SW480 (cell line): Measurements from ENCODE around the gene DLGAP1.
"Not testable (repeated sequence)": the region's sequence is repeated elsewhere in the genome, so short reads cannot be mapped to it uniquely, and the experiment has no call there.

ENCODE experiments used
- DNase-seq: peaks from one replicate; pipeline ENCODE4 v3.0.0-alpha.2; 2016; ENCODE audit warnings: low spot score

DLGAP1 gene

DNA sequence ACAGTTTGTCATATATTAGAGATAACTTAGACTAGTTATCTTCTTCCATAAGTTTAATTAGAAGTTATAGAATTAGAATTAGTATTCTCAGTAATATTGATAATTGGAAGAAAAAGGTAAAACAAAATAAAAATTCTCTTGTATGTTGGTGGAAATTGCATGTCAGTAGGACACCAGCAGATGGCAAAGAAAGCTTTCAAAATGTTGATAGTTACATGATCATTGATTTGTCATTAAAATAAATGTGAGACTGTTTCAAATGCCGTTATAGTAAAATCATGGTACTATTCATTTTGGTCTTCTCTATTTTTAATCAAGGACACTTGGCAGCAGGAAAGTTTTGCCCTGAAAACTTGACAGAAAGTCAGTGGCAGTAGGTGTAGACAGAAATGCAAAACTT, 734.9 kb downstream of the DLGAP1 start:
- no peak for DNase-seq

DNA sequence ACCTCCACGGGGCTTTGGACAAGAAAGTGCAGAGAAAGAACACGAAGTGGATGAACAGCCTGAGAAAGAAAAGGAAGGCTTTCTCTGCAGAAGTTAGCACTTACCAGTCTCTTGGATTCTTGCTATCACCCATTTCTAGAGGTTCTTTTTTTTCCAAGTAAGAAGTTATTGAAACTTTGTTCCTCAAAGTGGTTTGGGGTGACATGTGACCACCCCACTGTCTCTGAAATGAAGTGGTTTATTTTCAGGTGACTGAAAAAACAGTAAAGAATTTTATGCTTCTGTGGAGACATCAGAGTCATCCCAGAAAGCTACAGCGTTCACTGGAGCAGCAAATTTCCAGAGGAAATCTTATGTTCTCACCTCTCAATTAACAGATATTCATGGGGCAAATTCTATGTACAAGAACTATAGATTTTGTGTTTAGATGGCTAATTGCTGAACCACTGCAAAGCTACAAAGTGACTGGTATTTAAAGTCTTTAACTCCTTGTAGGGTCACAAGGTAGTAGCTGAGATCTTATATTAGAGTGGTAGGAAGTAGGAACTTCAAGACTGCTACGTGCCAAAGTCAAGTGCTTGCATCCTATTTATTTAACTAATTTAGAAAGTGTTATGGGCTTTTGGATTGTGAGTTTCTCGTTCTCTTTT, 737.6 kb downstream of the DLGAP1 start:
- no peak for DNase-seq

DNA sequence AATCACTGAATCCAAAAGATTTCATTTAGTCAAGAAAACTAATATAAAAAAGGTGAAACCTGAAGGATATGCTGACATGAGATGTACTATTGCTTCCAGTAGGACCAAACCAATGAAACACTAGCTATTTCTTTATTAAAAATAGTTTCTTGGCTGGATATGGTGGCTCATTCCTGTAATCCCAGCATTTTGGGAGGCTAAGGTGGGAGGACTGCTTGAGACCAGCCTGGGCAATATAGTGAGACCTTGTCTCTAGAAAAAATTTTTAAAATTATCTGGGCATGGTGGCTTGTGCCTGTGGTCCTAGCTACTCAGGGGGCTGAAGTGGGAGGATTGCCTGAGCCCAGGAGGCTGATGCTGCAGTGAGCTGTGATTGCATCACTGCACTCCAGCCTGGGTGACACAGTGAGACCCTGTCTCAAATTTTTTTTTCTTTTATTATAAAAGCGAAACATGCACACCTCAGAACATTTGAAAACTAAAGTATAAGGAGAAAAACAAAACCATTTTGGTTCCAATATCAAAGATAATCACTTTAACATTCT, 738.9 kb downstream of the DLGAP1 start:
- DNase-seq, result no peak

DNA sequence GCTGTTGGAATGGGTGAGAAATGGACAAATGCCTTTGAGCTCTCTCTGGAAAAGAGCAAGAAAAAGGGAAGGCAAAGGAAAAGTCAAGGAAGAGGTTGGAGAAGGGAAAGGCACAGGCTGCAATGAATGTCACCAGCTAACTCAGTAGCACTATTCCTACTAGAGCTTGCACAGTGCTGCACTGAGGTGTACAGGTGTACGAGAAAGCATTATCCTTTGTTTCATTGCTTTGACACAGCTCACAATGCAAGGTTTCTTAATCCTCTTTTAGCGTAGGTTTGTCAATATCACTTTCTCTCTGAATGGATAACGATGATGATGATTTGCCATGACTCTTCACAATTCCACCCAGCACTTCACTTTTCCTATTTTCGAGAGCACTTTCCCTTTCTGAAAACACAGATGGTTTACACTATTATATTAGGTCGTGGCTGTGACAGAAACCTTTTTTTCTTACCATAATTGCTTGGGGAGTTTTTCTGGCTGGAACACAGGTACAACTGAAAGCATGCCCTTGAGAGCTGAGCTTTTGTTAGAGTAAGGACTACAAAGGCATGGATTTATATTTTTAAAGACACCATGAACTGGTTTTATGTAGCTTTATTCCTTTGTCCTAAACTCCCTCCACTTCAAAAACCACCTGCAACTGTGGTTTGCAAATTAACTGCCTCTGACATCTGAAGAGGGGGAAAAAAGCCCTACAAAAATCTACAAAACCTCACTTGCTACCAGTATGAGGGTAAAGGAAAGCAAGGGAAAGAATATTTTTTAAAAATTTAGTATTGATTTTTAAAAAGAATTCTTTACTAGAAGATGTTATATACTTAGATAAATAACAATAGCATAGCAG, 739.7 kb downstream of the DLGAP1 start:
- no peak for DNase-seq

DNA sequence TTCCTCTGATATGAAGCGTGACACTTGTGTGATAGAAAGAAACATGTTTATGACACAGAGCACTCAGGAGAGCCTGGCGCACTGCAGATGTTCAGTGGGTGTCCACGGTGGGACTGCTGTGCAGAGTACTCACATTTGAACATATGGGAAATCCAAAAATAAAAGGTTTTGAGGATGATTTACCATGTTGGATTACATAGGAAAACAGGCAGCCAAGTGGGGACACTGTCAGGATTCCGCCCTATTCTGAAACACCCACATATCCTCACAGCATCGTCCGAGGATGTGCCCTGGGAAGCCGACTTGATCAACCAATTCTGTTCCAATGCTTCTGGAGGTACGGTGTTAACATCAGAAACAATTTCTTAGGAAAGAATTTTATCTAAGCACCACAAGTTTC, 741.4 kb downstream of the DLGAP1 start:
- DNase-seq, result no peak

DNA sequence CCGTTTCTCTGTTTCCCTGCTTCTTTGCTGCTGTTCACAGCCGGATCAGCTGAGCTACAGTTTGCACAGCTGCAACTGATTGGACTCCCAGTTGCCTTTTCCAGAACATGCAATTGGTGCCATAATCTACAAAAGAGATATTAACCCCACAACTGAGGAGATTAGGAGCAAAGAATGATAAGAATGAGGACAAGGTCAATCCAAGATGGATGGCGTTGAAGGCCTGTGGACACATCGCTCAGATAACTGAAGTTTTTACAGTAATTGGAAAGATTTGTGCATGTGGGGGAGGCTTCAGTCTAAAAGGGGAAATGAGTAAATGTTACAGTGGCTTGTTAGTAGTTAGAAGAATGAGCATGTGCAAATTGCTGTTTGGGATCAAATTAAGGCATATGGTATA, 741.9 kb downstream of the DLGAP1 start:
- DNase-seq, result no peak

DNA sequence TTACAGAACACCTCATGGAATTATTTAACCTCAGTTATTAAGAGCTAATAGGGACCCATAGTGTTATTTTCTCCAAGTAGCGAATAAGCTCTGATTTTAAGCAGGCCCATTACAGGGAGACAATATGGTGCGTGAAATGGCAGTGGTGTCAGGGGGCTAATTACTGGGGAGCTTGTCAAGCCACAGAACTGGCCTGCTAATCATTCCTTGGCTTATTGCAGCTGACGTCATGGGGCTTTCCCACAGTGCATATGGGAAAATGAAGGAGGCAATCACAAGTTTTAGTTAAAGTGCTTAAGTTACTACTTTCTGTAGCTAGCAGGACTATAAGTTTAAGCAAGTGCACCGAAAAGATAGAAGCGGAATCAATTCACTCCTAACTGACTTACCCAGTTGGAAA, 742.6 kb downstream of the DLGAP1 start:
- DNase-seq, result no peak

DNA sequence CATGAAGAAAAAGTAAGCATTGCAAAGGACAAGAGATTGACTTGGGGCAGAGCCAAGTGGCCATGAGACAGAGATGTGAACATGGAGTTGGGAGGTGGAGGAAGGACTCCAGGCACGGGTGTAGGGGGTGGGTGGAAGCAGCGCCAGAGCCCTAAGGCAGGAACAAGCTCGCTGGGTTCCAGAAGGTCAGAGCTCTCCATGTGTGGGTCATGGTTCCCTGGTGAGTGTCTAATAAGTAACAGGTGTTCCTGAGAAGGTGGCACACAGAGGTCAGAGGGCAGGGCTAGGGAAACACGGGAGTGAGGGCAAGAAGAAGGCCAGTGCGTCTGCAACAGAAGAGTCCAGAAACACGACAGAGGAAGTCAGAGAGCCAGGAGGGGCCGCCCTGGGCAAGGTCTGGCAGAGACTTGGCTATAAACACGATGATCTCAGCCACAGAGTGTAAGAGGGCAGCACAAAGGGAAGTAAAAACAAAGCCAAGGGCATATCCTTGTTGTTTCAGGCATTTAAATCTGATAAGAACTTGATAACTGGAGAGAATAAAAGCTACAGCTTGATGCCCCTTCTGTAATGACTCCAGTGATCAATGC, 744.3 kb downstream of the DLGAP1 start:
- DNase-seq, result no peak

DNA sequence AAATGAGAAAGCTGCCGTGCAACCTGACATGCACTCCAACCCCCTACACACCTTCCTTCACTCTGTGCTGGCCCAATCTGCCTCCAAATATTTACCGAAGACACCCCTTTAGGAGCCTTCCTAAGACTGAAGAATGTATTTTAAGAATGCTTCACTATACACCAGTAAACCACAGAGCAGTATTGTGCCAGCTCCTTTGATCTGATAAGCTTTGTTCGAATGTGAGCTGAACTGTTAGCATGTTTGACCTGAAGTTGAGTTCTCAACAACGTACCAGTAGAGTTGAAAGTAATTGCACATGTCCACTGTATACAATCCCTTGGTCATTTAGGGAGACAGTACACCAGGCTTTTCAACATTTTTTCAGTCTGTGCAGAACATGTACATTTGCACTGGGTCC, 745.9 kb downstream of the DLGAP1 start:
- DNase-seq, result peak; percentile 27

DNA sequence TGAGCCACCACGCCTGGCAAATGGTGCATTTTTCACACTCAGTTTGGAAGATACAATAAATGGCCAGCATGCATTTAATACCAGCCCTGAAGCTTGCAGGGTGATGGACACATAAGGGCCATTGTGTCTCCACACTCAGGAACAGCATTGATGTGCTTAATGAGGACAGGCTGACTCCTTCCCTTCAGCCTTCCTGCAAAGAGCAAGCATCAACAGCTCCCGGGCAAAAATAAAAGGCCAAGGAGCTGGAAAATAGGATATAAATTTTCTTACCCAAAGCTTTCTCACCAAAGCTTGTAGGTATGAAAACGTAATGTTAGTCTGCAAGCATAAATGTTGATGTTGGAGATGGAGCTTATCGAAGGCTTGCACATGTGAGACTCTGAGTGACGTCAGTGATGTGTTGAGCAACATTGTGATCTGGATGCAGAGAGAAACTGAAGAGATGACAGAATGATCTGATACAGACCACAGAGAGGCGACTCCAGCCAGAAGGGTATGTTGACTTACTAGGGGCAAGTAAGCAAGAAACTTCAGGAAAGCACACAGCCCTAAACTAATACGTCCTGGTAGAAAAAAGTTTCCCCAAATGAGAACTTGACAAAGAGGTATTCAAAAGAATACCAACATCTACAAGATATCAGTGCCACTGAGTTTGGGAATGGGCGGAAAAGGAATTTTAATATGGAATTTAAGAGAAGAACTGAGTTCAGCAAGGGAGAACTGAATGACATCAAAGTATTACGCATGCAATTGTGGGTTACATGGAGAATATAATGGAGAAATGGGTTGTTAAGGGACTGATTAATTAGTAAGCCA, 748.6 kb downstream of the DLGAP1 start:
- DNase-seq, result no peak

DNA sequence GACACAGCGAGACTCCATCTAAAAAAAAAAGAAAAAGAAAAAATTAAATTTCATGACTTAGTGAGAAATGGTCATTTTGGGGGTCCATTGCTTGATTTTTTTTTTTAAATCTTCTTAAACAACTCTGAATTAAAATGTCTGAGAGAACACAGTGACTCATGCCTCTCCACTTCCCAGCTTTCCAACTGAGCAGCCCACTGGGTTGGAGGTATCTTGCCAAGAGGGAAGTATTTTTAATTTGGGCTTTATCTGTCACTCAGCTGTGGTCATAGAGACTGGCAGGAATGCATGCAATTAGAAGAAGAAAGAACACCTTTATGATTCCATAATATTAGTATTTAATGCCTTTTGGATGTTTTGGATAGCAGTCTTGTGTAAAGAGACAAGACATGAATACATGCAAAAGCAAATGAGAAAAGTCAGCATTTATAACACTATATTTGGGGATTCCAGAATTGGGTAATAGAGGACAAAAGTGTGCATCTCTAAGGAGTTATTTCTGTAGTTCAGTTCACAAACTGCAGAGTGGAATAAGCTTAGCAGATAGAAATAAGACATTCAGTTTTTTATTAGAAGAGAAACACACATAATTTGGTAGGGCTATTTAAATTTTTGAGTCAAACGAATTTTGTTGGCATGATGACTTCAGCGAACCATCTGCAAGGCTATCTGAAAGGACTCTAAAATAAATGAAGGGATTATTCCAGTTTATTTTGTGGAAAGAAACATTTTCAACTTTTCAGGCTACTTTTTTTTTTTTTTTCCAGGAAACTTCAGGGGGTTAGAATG, 750.4 kb downstream of the DLGAP1 start:
- no peak for DNase-seq

DNA sequence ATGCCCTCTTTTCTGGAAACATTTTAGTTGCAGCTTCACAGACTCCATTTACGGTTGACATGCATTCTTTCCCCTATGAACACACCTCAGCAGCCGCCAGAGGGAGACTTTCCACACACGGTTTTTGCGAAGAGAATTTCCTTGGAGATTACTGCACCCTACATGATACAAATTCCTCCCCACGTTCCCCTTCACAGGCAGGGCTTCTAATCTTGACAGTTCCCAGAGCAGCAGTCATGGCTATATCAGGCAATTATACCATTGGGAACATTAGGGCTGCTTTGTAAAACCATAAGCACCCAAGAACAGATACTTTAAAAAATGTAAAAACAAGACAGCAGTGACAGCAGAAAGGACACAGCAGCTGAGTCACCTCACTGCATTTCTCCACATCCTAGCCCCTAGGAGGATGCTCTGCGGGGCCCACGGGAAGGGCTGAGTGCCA, 751.4 kb downstream of the DLGAP1 start:
- peak; percentile 70 for DNase-seq

DNA sequence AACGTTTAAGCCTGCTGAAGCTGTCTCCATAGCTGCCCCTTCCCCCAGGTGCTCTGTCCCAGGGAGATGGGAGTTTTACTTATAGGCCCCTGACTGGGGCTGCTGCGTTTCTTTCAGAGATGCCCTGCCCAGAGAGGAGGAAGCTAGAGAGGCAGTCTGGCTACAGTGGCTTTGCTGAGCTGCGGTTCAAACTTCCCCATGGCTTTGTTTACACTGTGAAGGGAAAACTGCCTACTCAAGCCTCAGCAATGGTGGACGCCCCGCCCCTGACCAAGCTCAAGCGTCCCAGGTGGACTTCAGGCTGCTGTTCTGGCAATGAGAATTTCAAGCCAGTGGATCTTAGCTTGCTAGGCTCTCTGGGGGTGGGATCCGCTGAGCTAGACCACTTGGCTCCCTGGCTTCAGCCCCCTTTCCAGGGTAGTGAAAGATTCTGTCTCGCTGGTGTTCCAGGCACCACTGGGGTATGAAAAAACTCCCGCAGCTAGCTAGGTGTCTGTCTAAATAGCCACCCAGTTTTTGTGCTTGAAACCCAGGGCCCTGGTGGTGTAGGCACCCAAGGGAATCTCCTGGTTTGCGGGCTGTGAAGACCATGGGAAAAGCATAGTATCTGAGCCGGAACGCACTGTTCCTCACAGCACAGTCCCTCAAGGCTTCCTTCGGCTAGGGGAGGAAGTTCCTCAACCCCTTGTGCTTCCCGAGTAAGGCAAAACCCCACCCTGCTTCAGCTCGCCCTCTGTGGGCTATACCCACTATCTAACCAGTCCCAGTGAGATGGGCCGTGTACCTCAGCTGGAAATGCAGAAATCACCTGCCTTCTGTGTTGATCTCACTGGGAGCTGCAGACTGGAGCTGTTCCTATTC, 755.2 kb downstream of the DLGAP1 start:
- not testable (repeated sequence) for DNase-seq

DNA sequence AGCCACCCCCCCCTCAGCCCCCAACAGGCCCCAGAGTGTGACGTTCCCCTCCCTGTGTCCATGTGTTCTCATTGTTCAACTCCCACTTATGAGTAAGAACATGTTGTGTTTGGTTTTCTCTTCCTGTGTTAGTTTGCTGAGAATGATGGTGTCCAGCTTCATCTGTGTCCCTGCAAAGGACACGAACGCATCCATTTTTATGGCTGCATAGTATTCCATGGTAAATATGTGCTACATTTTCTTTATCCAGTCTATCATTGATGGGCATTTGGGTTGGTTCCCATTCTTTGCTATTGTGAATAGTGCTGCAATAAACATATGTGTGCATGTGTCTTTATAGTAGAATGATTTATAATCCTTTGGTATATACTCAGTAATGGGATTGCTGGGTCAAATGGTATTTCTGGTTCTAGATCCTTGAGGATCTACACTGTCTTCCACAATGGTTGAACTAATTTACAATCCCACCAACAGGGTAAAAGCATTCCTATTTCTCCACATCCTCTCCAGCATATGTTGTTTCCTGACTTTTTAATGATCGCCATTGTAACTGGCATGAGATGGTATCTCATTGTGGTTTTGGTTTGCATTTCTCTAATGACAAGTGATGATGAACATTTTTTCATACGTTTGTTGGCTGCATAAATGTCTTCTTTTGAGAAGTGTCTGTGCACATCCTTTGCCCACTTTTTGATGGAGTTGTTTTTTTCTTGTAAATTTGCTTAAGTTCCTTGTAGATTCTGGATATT, 760.9 kb downstream of the DLGAP1 start:
- not testable (repeated sequence) for DNase-seq

DNA sequence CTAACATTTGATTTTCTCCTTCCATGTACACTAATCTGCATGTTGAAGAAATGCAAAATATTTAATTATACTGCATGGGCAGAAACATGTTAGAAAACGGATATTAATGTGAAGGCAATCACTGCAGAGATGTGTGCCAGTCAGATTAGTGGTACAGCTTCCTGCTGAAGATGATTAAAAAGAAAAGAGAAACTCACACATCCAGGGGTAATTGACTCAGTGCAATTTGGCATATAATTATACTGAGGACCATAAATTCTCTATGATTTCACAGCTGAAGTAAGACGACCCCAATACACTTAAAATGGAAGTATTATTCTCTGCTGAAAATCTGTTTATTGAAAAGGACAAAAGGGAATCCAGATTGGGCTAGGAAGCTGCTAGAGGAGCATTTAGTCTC, 761.7 kb downstream of the DLGAP1 start:
- DNase-seq, result no peak

DNA sequence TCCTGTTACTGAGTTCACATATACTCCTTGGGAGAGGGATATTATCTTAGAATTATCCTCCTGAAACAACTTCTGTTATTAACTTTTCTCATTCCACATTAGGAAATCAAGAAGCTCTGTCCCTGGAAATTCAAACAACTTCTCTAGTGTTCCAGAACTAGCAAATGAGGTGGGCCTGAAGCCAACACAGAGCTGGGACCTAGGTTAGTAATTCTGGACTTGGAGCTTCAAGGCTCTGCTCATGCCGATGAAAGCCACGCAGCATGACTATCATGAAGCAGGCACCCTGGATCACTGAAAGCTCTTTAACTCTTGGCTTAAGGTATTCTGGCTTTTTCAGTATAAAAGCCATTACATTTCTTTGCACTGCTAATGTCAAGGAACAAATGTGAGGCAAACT, 762.4 kb downstream of the DLGAP1 start:
- DNase-seq, result no peak

DNA sequence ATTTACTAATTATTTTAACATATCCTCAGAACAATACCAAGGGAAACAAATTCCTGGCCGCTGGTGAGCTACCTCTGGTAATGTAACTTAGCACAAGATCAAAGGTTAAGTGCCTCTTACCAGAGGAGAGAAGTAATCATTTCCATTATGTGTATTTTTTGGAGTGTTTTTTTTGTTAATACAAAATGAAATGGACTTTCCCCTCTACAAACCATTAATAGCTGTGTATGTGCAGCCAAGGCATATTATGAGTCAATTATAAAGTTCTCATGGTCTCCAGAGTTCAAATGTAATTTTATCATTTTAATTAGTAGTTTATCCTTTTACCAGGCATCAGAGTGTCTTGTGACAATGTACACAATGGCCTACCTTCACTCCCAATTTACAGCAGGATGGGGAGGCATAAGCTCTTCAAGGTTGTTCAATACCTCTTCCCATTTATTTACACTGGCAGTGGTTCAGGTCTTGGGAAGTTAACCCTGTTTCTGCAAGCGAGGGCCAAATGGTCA, 762.9 kb downstream of the DLGAP1 start:
- DNase-seq, result no peak

DNA sequence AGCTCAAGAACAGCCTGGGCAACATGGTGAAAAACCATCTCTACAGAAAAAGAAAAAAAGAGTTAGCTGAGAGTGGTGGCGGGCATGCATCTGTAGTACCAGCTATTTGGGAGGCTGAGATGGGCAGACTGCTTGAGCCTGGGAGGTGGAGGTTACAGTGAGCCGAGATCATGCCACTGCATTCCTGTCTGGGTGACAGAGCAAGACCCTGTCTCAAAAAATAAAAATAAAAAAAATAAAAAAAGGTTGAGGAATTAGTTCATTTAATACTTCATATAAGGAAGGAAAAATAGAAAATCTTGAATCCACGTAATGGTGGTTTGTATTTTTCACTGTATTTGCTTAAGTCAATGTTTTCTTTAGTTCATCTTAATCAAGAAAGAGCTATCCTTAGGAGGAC, 763.4 kb downstream of the DLGAP1 start:
- no peak for DNase-seq

DNA sequence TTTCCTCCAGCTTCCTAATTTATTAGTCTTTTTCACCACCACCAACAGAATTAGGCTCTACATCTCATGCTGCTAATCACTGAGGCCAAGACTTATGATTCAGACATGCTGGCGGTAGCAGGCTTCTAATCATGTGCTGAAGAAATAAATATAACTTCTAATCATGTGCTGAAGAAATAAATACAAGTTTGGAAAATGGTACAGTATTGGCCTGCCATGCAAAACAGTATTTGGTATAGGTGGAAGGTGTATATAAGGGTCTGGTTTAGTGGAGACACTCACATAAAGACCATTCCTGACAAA, 764.4 kb downstream of the DLGAP1 start:
- no peak for DNase-seq
